Neural crest cell (in vitro differentiated cells): Measurements from ENCODE around the gene DYSF. TPM values are rescaled to one million over a fixed set of nuclear protein-coding genes. Genes with fewer than 3 reads are reported as not detected.

Experiments used
- DNase-seq: peaks from one replicate; pipeline ENCODE4 v3.0.0; 2021; ENCODE audit warnings: low read depth, mixed read lengths, low spot score
- H3K27ac Mint-ChIP-seq: one replicate; pipeline ENCODE4 v1.8.0; 2021; ENCODE audit warnings: mild to moderate bottlenecking, mixed read lengths; ENCODE audit not compliant: unreplicated experiment
- H3K27me3 Mint-ChIP-seq: 2 replicates; pipeline ENCODE4 v1.8.0; 2021; ENCODE audit warnings: low read depth, mild to moderate bottlenecking, mixed read lengths
- H3K36me3 Mint-ChIP-seq: 2 replicates; pipeline ENCODE4 v1.8.0; 2021; ENCODE audit warnings: low read depth, mild to moderate bottlenecking, mixed read lengths
- H3K4me1 Mint-ChIP-seq: 2 replicates; pipeline ENCODE4 v1.8.0; 2021; ENCODE audit warnings: mixed read lengths
- H3K4me3 Mint-ChIP-seq: one replicate; pipeline ENCODE4 v1.8.0; 2021; ENCODE audit warnings: mild to moderate bottlenecking, mixed read lengths
- H3K9me3 Mint-ChIP-seq: 2 replicates; pipeline ENCODE4 v1.8.0; 2021; ENCODE audit warnings: mixed read lengths
- CTCF ChIP-seq: fragments of 200-600 bp; sonication (generic); conservative IDR thresholded peaks from 2 replicates; pipeline ENCODE4 v1.5.0; 2021; ENCODE audit warnings: antibody characterized with exemption, mild to moderate bottlenecking
- total RNA-seq: library from RNA; stranded (reverse); gene quantifications from 2 replicates; pipeline ENCODE4 v1.2.1, GENCODE V29; 2021

The DYSF gene
- total RNA-seq, 1 donor from 2014 or later = 2.2 TPM

- H3K9me3 Mint-ChIP-seq = no peaks in the 10 kb centered on the region
- H3K27me3 Mint-ChIP-seq = no peaks in the 10 kb centered on the region
- no peak overlapping the region for H3K4me3 Mint-ChIP-seq
- no peaks in the 10 kb centered on the region for H3K36me3 Mint-ChIP-seq
- H3K4me1 Mint-ChIP-seq = no peaks in the 10 kb centered on the region
- TF ChIP-seq CTCF = no peak
- DNase-seq = no peak
- H3K27ac Mint-ChIP-seq = no peak overlapping the region
These were observed 63.0 kb downstream of the DYSF start for GRCh38 chr2:71516253-71516888.

GRCh38 chr2:71517851-71518250 is 64.5 kb downstream of the DYSF start:
- H3K4me1 Mint-ChIP-seq = no peaks in the 10 kb centered on the region
- H3K9me3 Mint-ChIP-seq = no peaks in the 10 kb centered on the region
- H3K36me3 Mint-ChIP-seq = no peaks in the 10 kb centered on the region
- H3K27ac Mint-ChIP-seq = no peak overlapping the region
- no peak overlapping the region for H3K4me3 Mint-ChIP-seq
- no peak for DNase-seq
- peaks cover 3% of the 10 kb centered on the region for H3K27me3 Mint-ChIP-seq
- no peak for TF ChIP-seq CTCF

- no peaks in the 10 kb centered on the region for H3K4me1 Mint-ChIP-seq
- no peak overlapping the region for H3K4me3 Mint-ChIP-seq
- DNase-seq = no peak
- no peaks in the 10 kb centered on the region for H3K36me3 Mint-ChIP-seq
- H3K27me3 Mint-ChIP-seq = peaks cover 3% of the 10 kb centered on the region
- TF ChIP-seq CTCF = no peak
- H3K9me3 Mint-ChIP-seq = no peaks in the 10 kb centered on the region
- H3K27ac Mint-ChIP-seq = no peak overlapping the region
These were observed 68.1 kb downstream of the DYSF start for GRCh38 chr2:71521436-71521950.

GRCh38 chr2:71524476-71524875 is 71.1 kb downstream of the DYSF start:
- Mint-ChIP-seq H3K4me3 (no peak overlapping the region), H3K27ac (no peak overlapping the region), H3K27me3 (peaks cover 15% of the 10 kb centered on the region), H3K4me1 (no peaks in the 10 kb centered on the region), H3K36me3 (no peaks in the 10 kb centered on the region), H3K9me3 (no peaks in the 10 kb centered on the region)
- DNase-seq = no peak
- no peak for TF ChIP-seq CTCF

GRCh38 chr2:71526141-71526540 is 72.8 kb downstream of the DYSF start:
- DNase-seq = no peak
- H3K9me3 Mint-ChIP-seq = no peaks in the 10 kb centered on the region
- H3K36me3 Mint-ChIP-seq = no peaks in the 10 kb centered on the region
- no peaks in the 10 kb centered on the region for H3K4me1 Mint-ChIP-seq
- H3K27me3 Mint-ChIP-seq = peaks cover 15% of the 10 kb centered on the region
- no peak for TF ChIP-seq CTCF
- no peak overlapping the region for H3K4me3 Mint-ChIP-seq
- no peak overlapping the region for H3K27ac Mint-ChIP-seq
